H1 (cell line): ENCODE results near the gene ZC2HC1C.

ENCODE experiments used
- EP300 ChIP-seq, 2 experiments: IDR thresholded peaks; 1 replicate in 1 of 2; 2 replicates in 1 of 2; pipeline ENCODE4 v1.6.1; 2011 to 2012; ENCODE audit warnings: low read depth in 2 of 2, low read length in 2 of 2, mild to moderate bottlenecking in 2 of 2, borderline replicate concordance in 1 of 2, inconsistent platforms in 1 of 2, moderate library complexity in 1 of 2
- KDM1A ChIP-seq: fragments of 200-600, 300-600 bp; sonication (generic); IDR thresholded peaks from 2 replicates; pipeline ENCODE4 v1.7.1; 2016; ENCODE audit warnings: mild to moderate bottlenecking, low read length, borderline replicate concordance
- RFX5 ChIP-seq: IDR thresholded peaks from 2 replicates; pipeline ENCODE4 v1.6.1; 2011; ENCODE audit warnings: low read depth, low read length, improper control_type of control experiment, borderline replicate concordance

GRCh38 chr14:75066691-75067090 lies 2.8 kb upstream of the ZC2HC1C start:
- no peak for TF ChIP-seq KDM1A
- no peak for TF ChIP-seq RFX5
- TF ChIP-seq EP300 (IDR thresholded peaks at IDR 0.05; ENCODE audit: borderline replicate concordance in 1 of 2, low read depth in 2 of 2, low read length in 2 of 2) = no peak
